ENCODE data around the gene FITM1. TPM values are rescaled to one million over a fixed set of nuclear protein-coding genes. Genes with fewer than 3 reads are reported as not detected.

Gene FITM1
- total RNA-seq, 1 experiment from 2014 or later: 0.47 TPM

DNA sequence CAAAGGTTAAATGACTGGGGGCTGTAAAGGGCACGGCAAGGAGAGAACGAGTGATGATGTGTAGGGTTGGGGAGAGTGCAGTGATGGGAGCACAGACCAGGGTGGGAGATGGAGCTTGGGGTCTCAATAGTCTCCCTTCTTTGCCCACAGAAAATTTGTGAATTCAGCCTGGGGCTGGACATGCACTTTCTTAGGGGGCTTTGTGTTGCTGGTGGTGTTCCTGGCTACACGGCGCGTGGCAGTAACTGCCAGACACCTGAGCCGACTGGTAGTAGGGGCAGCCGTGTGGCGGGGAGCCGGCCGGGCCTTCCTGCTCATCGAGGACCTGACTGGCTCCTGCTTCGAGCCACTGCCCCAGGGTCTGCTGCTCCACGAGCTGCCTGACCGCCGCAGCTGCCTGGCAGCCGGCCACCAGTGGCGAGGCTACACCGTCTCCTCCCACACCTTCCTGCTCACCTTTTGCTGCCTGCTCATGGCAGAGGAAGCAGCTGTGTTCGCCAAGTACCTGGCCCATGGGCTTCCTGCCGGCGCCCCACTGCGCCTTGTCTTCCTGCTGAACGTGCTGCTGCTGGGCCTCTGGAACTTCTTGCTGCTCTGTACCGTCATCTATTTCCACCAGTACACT lies 1.7 kb downstream of the FITM1 start:
- intact Hi-C loops (cut with micrococcal nuclease): no loop called here
- H3K27me3 Mint-ChIP-seq (ENCODE audit: insufficient read depth, unreplicated experiment): no peaks in the 10 kb centered on the region
- no TSS peak for BruUV-seq (replicated peaks)
- H3K9me3 Mint-ChIP-seq (ENCODE audit: unreplicated experiment): no peaks in the 10 kb centered on the region
- POLR2A ChIA-PET: interaction anchor here (0.7 to 12.5 kb wide), 4 partner anchors 9 to 16 kb away, joined by 3 to 252 read pairs (median 5); partner anchors contain the start of genes DCAF11, EMC9 and NRL
- peaks cover 31% of the 10 kb centered on the region for H3K4me1 Mint-ChIP-seq (ENCODE audit: insufficient read depth, unreplicated experiment)
- no peak overlapping the region for H3K4me3 Mint-ChIP-seq (ENCODE audit: unreplicated experiment)
- peaks cover 2% of the 10 kb centered on the region for H3K36me3 Mint-ChIP-seq (ENCODE audit: insufficient read depth, unreplicated experiment)
- peak; percentile 66 for DNase-seq (ENCODE audit: unreplicated experiment)
- CTCF ChIA-PET: interaction anchor here (0.5 to 1.5 kb wide), 6 partner anchors 18 to 941 kb away, joined by 3 to 5 read pairs (median 3); partner anchors contain the start of gene DCAF11
- H3K27ac Mint-ChIP-seq (ENCODE audit: low read depth, unreplicated experiment): peak overlapping the region; percentile 71
- TF ChIP-seq, protein P1, sequence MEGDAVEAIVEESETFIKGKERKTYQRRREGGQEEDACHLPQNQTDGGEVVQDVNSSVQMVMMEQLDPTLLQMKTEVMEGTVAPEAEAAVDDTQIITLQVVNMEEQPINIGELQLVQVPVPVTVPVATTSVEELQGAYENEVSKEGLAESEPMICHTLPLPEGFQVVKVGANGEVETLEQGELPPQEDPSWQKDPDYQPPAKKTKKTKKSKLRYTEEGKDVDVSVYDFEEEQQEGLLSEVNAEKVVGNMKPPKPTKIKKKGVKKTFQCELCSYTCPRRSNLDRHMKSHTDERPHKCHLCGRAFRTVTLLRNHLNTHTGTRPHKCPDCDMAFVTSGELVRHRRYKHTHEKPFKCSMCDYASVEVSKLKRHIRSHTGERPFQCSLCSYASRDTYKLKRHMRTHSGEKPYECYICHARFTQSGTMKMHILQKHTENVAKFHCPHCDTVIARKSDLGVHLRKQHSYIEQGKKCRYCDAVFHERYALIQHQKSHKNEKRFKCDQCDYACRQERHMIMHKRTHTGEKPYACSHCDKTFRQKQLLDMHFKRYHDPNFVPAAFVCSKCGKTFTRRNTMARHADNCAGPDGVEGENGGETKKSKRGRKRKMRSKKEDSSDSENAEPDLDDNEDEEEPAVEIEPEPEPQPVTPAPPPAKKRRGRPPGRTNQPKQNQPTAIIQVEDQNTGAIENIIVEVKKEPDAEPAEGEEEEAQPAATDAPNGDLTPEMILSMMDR (IDR thresholded peaks at IDR 0.05; ENCODE audit: unreplicated experiment): no peak

DNA sequence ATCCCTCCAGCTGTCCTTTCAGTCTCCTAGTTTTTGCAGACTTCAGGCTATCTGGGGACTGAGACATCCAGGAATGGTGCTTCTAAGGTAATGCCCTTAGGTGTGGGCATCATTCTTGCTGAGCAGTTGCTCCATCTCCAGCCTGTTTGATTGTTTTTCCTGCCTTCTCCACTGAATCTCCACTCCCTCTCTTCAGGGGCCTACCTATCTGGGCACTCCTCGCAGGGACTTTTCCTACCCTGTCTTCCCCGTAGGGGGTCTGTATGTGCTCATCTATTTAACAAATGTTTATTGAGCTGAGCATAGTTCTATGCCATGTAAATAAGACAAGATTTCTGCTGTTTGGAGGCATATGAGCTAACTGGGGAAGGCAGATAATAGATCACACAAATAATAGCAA lies 2.5 kb downstream of the FITM1 start:
- Mint-ChIP-seq H3K27me3 (ENCODE audit: insufficient read depth, unreplicated experiment) (no peaks in the 10 kb centered on the region), H3K9me3 (ENCODE audit: unreplicated experiment) (no peaks in the 10 kb centered on the region), H3K36me3 (ENCODE audit: insufficient read depth, unreplicated experiment) (peaks cover 9% of the 10 kb centered on the region), H3K27ac (ENCODE audit: low read depth, unreplicated experiment) (peak overlapping the region; percentile 71), H3K4me3 (ENCODE audit: unreplicated experiment) (no peak overlapping the region), H3K4me1 (ENCODE audit: insufficient read depth, unreplicated experiment) (peaks cover 36% of the 10 kb centered on the region)
- TF ChIP-seq, protein P1 (IDR thresholded peaks at IDR 0.05; ENCODE audit: unreplicated experiment): no peak
- intact Hi-C loops (cut with micrococcal nuclease): no loop called here
- ChIA-PET CTCF (interaction anchor here (0.5 to 1.5 kb wide), 7 partner anchors 15 to 942 kb away, joined by 3 to 5 read pairs (median 3); partner anchors contain the start of gene DCAF11), POLR2A (interaction anchor here (0.7 to 12.5 kb wide), 4 partner anchors 8 to 17 kb away, joined by 3 to 252 read pairs (median 5); partner anchors contain the start of genes DCAF11, EMC9 and NRL)
- no TSS peak for BruUV-seq (replicated peaks)
- no peak for DNase-seq (ENCODE audit: unreplicated experiment)

DNA sequence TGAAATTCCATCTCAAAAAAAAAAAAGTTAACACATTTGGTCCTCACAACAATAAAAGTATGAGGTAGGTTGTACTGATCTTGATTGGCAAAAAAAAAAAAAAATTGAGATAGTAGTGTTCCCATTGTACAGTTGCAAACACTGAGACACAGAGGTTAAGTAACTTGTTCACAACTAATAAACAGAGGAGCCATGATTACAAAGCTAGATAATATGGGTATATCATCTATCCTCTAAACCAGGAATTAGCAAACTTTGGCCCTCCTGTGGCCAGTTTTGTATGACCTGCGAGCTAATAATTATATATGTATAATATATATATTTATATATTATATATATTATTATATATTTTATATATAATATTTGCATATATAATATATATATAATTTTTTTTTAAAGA lies 3.3 kb downstream of the FITM1 start:
- intact Hi-C loops (cut with micrococcal nuclease): no loop called here
- Mint-ChIP-seq H3K4me1 (ENCODE audit: insufficient read depth, unreplicated experiment) (peaks cover 36% of the 10 kb centered on the region), H3K9me3 (ENCODE audit: unreplicated experiment) (no peaks in the 10 kb centered on the region), H3K27me3 (ENCODE audit: insufficient read depth, unreplicated experiment) (no peaks in the 10 kb centered on the region), H3K27ac (ENCODE audit: low read depth, unreplicated experiment) (no peak overlapping the region), H3K4me3 (ENCODE audit: unreplicated experiment) (no peak overlapping the region), H3K36me3 (ENCODE audit: insufficient read depth, unreplicated experiment) (peaks cover 16% of the 10 kb centered on the region)
- DNase-seq (ENCODE audit: unreplicated experiment): no peak
- no TSS peak for BruUV-seq (replicated peaks)
- TF ChIP-seq, protein P1 (IDR thresholded peaks at IDR 0.05; ENCODE audit: unreplicated experiment): no peak
- CTCF ChIA-PET: interaction anchor here (0.7 to 1.1 kb wide), 4 partner anchors 14 to 140 kb away, joined by 3 to 10 read pairs (median 6); no protein-coding TSS in a partner anchor
- POLR2A ChIA-PET: interaction anchor here (0.7 to 12.5 kb wide), 4 partner anchors 17 to 80 kb away, joined by 4 to 252 read pairs (median 10); partner anchors contain the start of genes CHMP4A, DCAF11, NRL and TM9SF1

DNA sequence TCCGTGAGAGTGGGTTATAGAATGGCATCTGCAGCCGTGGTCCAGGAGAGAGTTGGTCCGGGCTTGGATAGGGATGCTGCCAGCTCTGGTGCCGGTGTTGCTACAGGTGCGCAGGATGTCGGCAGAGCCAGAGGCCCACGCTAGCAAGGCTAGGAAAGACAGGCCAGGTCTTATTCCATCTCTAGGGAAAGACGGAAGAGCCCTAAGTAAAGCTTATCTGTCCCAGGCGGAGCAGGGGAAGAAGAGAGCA lies 5.0 kb downstream of the FITM1 start:
- Mint-ChIP-seq H3K27ac (ENCODE audit: low read depth, unreplicated experiment) (peak overlapping the region; percentile 14), H3K9me3 (ENCODE audit: unreplicated experiment) (no peaks in the 10 kb centered on the region), H3K36me3 (ENCODE audit: insufficient read depth, unreplicated experiment) (peaks cover 26% of the 10 kb centered on the region), H3K4me3 (ENCODE audit: unreplicated experiment) (peak overlapping the region; percentile 75), H3K4me1 (ENCODE audit: insufficient read depth, unreplicated experiment) (peaks cover 42% of the 10 kb centered on the region), H3K27me3 (ENCODE audit: insufficient read depth, unreplicated experiment) (no peaks in the 10 kb centered on the region)
- intact Hi-C loops (cut with micrococcal nuclease): no loop called here
- POLR2A ChIA-PET: interaction anchor here (0.7 to 12.5 kb wide), 14 partner anchors 8 to 1306 kb away, joined by 3 to 252 read pairs (median 10); partner anchors contain the start of genes DCAF11, IPO4, IRF9 and MRPL52
- TF ChIP-seq, protein P1 (IDR thresholded peaks at IDR 0.05; ENCODE audit: unreplicated experiment): no peak
- BruUV-seq (replicated peaks): no TSS peak
- no peak for DNase-seq (ENCODE audit: unreplicated experiment)
- CTCF ChIA-PET: interaction anchor here (0.7 to 1.8 kb wide), 8 partner anchors 10 to 108 kb away, joined by 3 to 9 read pairs (median 4); partner anchors contain the start of genes IRF9 and PSME2

Measured in MCF 10A (cell line).